Kidney epithelial cell (primary cell): ENCODE measurements around the gene ROR2. TPM values are rescaled to one million over a fixed set of nuclear protein-coding genes. Genes with fewer than 3 reads are reported as not detected.

Source experiments
- DNase-seq: peaks from one replicate; pipeline ENCODE4 v3.0.0-alpha.2; 2010; ENCODE audit warnings: low read depth
- H3K27me3 ChIP-seq: 2 replicates; pipeline ENCODE4 v1.6.0; 2011; ENCODE audit warnings: low read length; ENCODE audit not compliant: control insufficient read depth, insufficient read depth
- H3K36me3 ChIP-seq: 2 replicates; pipeline ENCODE4 v1.5.1; 2011; ENCODE audit warnings: low read length; ENCODE audit not compliant: control insufficient read depth, insufficient read depth
- H3K4me3 ChIP-seq: 2 replicates; pipeline ENCODE4 v1.5.1; 2011; ENCODE audit warnings: low read depth, mild to moderate bottlenecking, control low read depth, low read length
- CTCF ChIP-seq: IDR thresholded peaks from 2 replicates; pipeline ENCODE4 v1.5.1; 2011; ENCODE audit warnings: mild to moderate bottlenecking, moderate library complexity, low read length, control low read depth, inconsistent platforms; ENCODE audit not compliant: insufficient read depth, poor library complexity, severe bottlenecking
- total RNA-seq: library from RNA; depleted of rRNA; stranded (reverse); fragments of >200 nt; gene quantifications from 2 replicates; pipeline ENCODE4 v1.2.3, GENCODE V29; 2015

The ROR2 gene
- total RNA-seq, 1 donor from 2014 or later = 1.2 TPM

GRCh38 chr9:91845879-91846278, 104.1 kb downstream of the ROR2 start:
- TF ChIP-seq CTCF = no peak
- DNase-seq = no peak
- Histone ChIP-seq H3K36me3 (no peaks in the 10 kb centered on the region), H3K4me3 (no peak overlapping the region), H3K27me3 (no peaks in the 10 kb centered on the region)

- Histone ChIP-seq H3K36me3 (no peaks in the 10 kb centered on the region), H3K27me3 (peaks cover 4% of the 10 kb centered on the region), H3K4me3 (no peak overlapping the region)
- TF ChIP-seq CTCF = no peak
- no peak for DNase-seq
Observed at GRCh38 chr9:91844701-91845291, 105.2 kb downstream of the ROR2 start.

- DNase-seq = no peak
- TF ChIP-seq CTCF = no peak
- Histone ChIP-seq H3K36me3 (no peaks in the 10 kb centered on the region), H3K4me3 (no peak overlapping the region), H3K27me3 (peaks cover 4% of the 10 kb centered on the region)
Observed at GRCh38 chr9:91844190-91844589, 105.8 kb downstream of the ROR2 start.

- no peaks in the 10 kb centered on the region for H3K36me3 ChIP-seq
- TF ChIP-seq CTCF = no peak
- H3K4me3 ChIP-seq = no peak overlapping the region
- DNase-seq = no peak
- H3K27me3 ChIP-seq = peaks cover 4% of the 10 kb centered on the region
Observed at GRCh38 chr9:91843623-91844148, 106.3 kb downstream of the ROR2 start.

GRCh38 chr9:91843093-91843492, 106.9 kb downstream of the ROR2 start:
- Histone ChIP-seq H3K27me3 (peaks cover 4% of the 10 kb centered on the region), H3K36me3 (no peaks in the 10 kb centered on the region), H3K4me3 (no peak overlapping the region)
- no peak for TF ChIP-seq CTCF
- no peak for DNase-seq

- peaks cover 4% of the 10 kb centered on the region for H3K27me3 ChIP-seq
- no peak for TF ChIP-seq CTCF
- no peaks in the 10 kb centered on the region for H3K36me3 ChIP-seq
- H3K4me3 ChIP-seq = no peak overlapping the region
- no peak for DNase-seq
Observed at GRCh38 chr9:91842358-91843049, 107.5 kb downstream of the ROR2 start.
